Activated CD8-positive, alpha-beta memory T cell treated with anti-CD3 and anti-CD28 coated beads, Interleukin-2, amount 50 U/mL, for 24 hours (primary cell): ENCODE measurements around the gene PASD1.
"Not testable (repeated sequence)": the region's sequence is repeated elsewhere in the genome, so short reads cannot be mapped to it uniquely, and the experiment has no call there.

Experiments
- DNase-seq: peaks from one replicate; pipeline ENCODE4 v3.0.0-alpha.2; 2020; ENCODE audit errors: extremely low read depth

Gene PASD1

GRCh38 chrX:151624677-151625076 is 61.2 kb downstream of the PASD1 start:
- DNase-seq: no peak

- no peak for DNase-seq
Observed at GRCh38 chrX:151631822-151632221, 68.3 kb downstream of the PASD1 start.

GRCh38 chrX:151633157-151633556 is 69.7 kb downstream of the PASD1 start:
- DNase-seq: no peak

GRCh38 chrX:151634937-151635336 is 71.5 kb downstream of the PASD1 start:
- DNase-seq: no peak

- DNase-seq: no peak
Observed at GRCh38 chrX:151641564-151641963, 78.1 kb downstream of the PASD1 start.

- DNase-seq: no peak
Observed at GRCh38 chrX:151675121-151675746, 111.8 kb downstream of the PASD1 start.

GRCh38 chrX:151676196-151676595 is 112.7 kb downstream of the PASD1 start:
- no peak for DNase-seq

GRCh38 chrX:151679798-151680402 is 116.4 kb downstream of the PASD1 start:
- no peak for DNase-seq

- peak; percentile 23 for DNase-seq
Observed at GRCh38 chrX:151680805-151681204, 117.3 kb downstream of the PASD1 start.

GRCh38 chrX:151687635-151688034 is 124.2 kb downstream of the PASD1 start:
- DNase-seq: no peak

GRCh38 chrX:151688695-151689094 is 125.2 kb downstream of the PASD1 start:
- DNase-seq: no peak

GRCh38 chrX:151692825-151693224 is 129.3 kb downstream of the PASD1 start:
- DNase-seq: no peak

- DNase-seq: no peak
Observed at GRCh38 chrX:151694121-151694520, 130.6 kb downstream of the PASD1 start.

GRCh38 chrX:151694661-151695582 is 131.4 kb downstream of the PASD1 start, which contains the start of gene PRRG3:
Gene PRRG3, plus strand, starts transcription at chrX:151695458. Its CDS starts 3,357 bp downstream, at chrX:151698815.
- no peak for DNase-seq

GRCh38 chrX:151695583-151696340 is 132.3 kb downstream of the PASD1 start:
- DNase-seq: no peak

GRCh38 chrX:151697082-151697481 is 133.6 kb downstream of the PASD1 start:
- not testable (repeated sequence) for DNase-seq

GRCh38 chrX:151697522-151697921 is 134.0 kb downstream of the PASD1 start:
- DNase-seq: no peak

GRCh38 chrX:151698485-151698884 is 135.0 kb downstream of the PASD1 start:
- no peak for DNase-seq

- no peak for DNase-seq
Observed at GRCh38 chrX:151699746-151700145, 136.3 kb downstream of the PASD1 start.

GRCh38 chrX:151700581-151700980 is 137.1 kb downstream of the PASD1 start:
- DNase-seq: no peak

GRCh38 chrX:151701071-151701470 is 137.6 kb downstream of the PASD1 start:
- DNase-seq: no peak

GRCh38 chrX:151701531-151701930 is 138.1 kb downstream of the PASD1 start:
- no peak for DNase-seq
